AG04449 (cell line): ENCODE measurements around the gene ST6GALNAC1.

ENCODE experiments used
- CTCF ChIA-PET: fragments of 350-600 bp; formaldehyde crosslinking; extraction: SDS; loops from one replicate; lab custom pipeline; 2021; ENCODE audit warnings: antibody characterized with exemption; lab: Yijun Ruan, JAX
- POLR2A ChIA-PET: fragments of 400-600, 350-600 bp; formaldehyde crosslinking; extraction: SDS; loops from one replicate; lab custom pipeline; 2020; ENCODE audit warnings: antibody characterized with exemption, inconsistent platforms; lab: Yijun Ruan, JAX
- DNase-seq: peaks from one replicate; pipeline ENCODE4 v3.0.0-alpha.2; 2010; ENCODE audit warnings: low read depth, low spot score
- H3K4me3 ChIP-seq: 2 replicates; pipeline ENCODE4 v1.5.1; 2011; ENCODE audit warnings: low read depth, mild to moderate bottlenecking, control low read depth, low read length
- TF ChIP-seq, protein P1 (sequence below): IDR thresholded peaks from one replicate; pipeline ENCODE4 v1.5.1; 2011; ENCODE audit warnings: mild to moderate bottlenecking, moderate library complexity, low read length, control low read depth, inconsistent platforms; ENCODE audit not compliant: insufficient read depth; ENCODE audit errors: missing control alignments

ST6GALNAC1 gene

DNA sequence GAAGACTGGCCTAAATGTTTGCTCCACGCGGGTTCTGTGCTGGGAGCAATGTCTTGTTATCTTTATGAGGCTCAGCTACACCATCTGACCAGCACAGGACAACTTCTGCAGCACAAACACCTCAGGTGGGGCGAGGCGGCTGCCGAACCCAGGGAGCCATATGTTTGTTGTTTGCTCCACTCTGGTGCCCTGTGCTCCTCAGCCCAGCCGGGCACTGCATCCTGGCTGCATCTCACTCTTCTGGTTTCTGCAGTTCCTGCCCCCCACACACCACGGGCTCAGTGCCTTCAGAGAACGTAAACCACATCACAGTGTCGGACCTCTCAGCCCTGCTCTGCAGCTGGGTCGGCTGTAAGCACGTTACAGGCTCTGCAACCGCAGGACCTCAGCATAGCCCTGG is 34.8 kb upstream of the ST6GALNAC1 start:
- TF ChIP-seq, protein P1, sequence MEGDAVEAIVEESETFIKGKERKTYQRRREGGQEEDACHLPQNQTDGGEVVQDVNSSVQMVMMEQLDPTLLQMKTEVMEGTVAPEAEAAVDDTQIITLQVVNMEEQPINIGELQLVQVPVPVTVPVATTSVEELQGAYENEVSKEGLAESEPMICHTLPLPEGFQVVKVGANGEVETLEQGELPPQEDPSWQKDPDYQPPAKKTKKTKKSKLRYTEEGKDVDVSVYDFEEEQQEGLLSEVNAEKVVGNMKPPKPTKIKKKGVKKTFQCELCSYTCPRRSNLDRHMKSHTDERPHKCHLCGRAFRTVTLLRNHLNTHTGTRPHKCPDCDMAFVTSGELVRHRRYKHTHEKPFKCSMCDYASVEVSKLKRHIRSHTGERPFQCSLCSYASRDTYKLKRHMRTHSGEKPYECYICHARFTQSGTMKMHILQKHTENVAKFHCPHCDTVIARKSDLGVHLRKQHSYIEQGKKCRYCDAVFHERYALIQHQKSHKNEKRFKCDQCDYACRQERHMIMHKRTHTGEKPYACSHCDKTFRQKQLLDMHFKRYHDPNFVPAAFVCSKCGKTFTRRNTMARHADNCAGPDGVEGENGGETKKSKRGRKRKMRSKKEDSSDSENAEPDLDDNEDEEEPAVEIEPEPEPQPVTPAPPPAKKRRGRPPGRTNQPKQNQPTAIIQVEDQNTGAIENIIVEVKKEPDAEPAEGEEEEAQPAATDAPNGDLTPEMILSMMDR: no peak
- CTCF ChIA-PET: interaction anchor here (1.4 kb wide), 1 partner anchor 10 kb away, joined by 5 read pairs; no protein-coding TSS in a partner anchor
- no peak overlapping the region for H3K4me3 ChIP-seq
- DNase-seq: no peak
- POLR2A ChIA-PET: no interaction called here

DNA sequence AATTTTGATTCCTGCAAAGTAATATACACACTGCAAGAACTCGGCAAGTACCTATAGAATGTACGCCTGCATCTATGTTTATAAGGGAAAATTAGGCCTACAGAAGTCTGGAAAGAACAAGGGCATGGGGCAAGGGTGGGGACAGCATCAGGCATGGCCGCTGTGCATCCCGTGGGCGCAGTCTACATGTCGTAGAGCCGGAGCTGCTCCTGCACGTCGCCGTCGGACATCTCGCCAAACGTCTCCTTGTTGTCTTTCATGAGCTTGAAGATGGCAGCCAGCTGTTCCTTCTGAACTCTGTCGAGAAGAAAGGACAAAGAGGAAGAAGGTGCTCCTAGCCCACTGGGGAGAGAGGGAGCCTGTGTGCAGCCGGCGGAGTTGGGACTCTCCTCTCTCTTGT is 33.8 kb upstream of the ST6GALNAC1 start:
- POLR2A ChIA-PET: no interaction called here
- no peak overlapping the region for H3K4me3 ChIP-seq
- CTCF ChIA-PET: interaction anchor here (0.9 to 1.4 kb wide), 2 partner anchors 11 to 39 kb away, joined by 3 to 5 read pairs; no protein-coding TSS in a partner anchor

DNA sequence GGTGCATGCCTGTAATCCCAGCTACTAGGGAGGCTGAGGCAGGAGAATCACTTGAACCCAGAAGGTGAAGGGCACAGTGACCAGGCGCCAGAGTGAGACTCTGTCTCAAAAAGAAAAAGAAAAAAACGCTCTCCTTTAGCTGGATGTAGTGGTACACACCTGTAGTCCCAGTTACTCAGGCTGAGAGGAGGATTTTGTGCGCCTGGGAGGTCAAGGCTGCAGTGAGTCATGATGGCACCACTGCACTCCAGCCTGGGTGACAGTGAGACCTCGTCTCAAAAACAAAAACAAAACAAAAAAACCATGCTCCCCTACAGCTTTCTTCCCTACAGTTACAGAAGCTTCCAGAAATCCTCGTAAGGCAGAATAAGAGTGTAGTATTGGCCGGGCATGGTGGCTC is 33.1 kb upstream of the ST6GALNAC1 start:
- TF ChIP-seq, protein P1: no peak

More for the DNA sequence above, 33.8 kb upstream of the ST6GALNAC1 start:
- no peak for DNase-seq
- TF ChIP-seq, protein P1: no peak

GRCh38 chr17:76675648-76676047 is 32.1 kb upstream of the ST6GALNAC1 start:
- CTCF ChIA-PET: interaction anchor here (1.0 to 1.4 kb wide), 4 partner anchors 9 to 153 kb away, joined by 3 read pairs; no protein-coding TSS in a partner anchor
- POLR2A ChIA-PET: no interaction called here

More for the DNA sequence above, 33.1 kb upstream of the ST6GALNAC1 start:
- POLR2A ChIA-PET: interaction anchor here (0.8 kb wide), 1 partner anchor 33 kb away, joined by 3 read pairs; no protein-coding TSS in a partner anchor
- H3K4me3 ChIP-seq: no peak overlapping the region
- no peak for DNase-seq
- CTCF ChIA-PET: interaction anchor here (1.4 kb wide), 1 partner anchor 154 kb away, joined by 3 read pairs; no protein-coding TSS in a partner anchor

DNA sequence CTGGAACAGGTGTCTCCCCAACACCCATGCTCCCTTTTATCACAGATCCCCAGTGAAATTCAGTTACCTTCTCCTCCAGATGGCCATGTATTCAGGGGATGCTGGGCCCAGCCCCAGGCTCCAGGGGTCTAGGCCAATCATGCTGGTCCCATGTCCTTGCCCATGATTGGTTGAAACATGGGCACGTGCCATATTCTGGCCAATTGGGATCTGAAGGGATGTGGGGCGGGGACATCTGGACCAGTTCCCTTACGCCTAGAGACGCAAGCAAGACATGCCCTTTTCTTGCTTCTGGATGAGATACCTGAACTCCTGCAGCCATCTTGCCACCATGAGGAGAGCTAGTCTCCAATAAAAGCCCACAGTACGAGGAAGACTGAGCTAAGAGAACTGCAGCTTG is 31.0 kb upstream of the ST6GALNAC1 start:
- no peak for DNase-seq
- TF ChIP-seq, protein P1: no peak
- ChIA-PET CTCF (interaction anchor here (1.0 to 1.2 kb wide), 2 partner anchors 10 to 41 kb away, joined by 3 read pairs; no protein-coding TSS in a partner anchor), POLR2A (interaction anchor here (1.1 kb wide), 1 partner anchor 58 kb away, joined by 3 read pairs; no protein-coding TSS in a partner anchor)
- H3K4me3 ChIP-seq: no peak overlapping the region

More at GRCh38 chr17:76675648-76676047, 32.1 kb upstream of the ST6GALNAC1 start:
- no peak for DNase-seq
- TF ChIP-seq, protein P1: no peak
- H3K4me3 ChIP-seq: no peak overlapping the region

DNA sequence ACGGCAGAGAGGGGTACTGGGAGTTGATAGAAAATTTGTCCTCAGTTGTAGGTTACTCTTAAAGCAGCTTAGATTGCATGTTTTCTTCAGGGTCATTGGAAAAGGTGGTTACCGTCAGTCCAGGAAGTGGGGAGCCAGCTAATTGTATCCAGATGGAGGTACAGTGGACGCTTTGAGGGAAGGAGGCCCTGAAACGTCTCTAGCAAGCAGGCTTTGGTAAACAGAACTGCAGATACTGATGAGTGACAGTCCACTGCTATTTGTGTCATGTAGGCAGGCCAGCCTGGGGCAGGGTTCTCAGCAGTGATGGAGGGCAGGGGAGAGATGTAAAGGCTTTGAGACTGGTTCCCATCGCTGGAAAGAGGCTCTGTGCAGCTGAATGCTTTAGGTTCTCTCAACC is 30.2 kb upstream of the ST6GALNAC1 start:
- no peak overlapping the region for H3K4me3 ChIP-seq
- TF ChIP-seq, protein P1: no peak
- DNase-seq: no peak
- ChIA-PET CTCF (interaction anchor here (3.0 kb wide), 1 partner anchor 8 kb away, joined by 25 read pairs; no protein-coding TSS in a partner anchor), POLR2A (interaction anchor here (1.1 to 1.3 kb wide), 2 partner anchors 8 to 58 kb away, joined by 3 read pairs; no protein-coding TSS in a partner anchor)
